ES-I3 (cell line): Measurements from ENCODE around the gene CAMLG.
"Not testable (repeated sequence)": the region's sequence is repeated elsewhere in the genome, so short reads cannot be mapped to it uniquely, and the experiment has no call there.

Source experiments
- H3K36me3 ChIP-seq: 2 replicates; pipeline ENCODE4 v1.6.1; 2013; ENCODE audit warnings: mild to moderate bottlenecking, low read length, control low read depth, moderate library complexity; ENCODE audit not compliant: insufficient read depth
- H3K4me1 ChIP-seq: 2 replicates; pipeline ENCODE4 v1.6.1; 2013; ENCODE audit warnings: mild to moderate bottlenecking, control low read depth, low read length; ENCODE audit not compliant: insufficient read depth
- H3K9ac ChIP-seq: 2 replicates; pipeline ENCODE4 v1.6.1; 2013; ENCODE audit warnings: low read depth, mild to moderate bottlenecking, low read length, moderate library complexity
- H3K9me3 ChIP-seq: 2 replicates; pipeline ENCODE4 v1.6.1; 2013; ENCODE audit warnings: mild to moderate bottlenecking, low read length, moderate library complexity; ENCODE audit not compliant: control insufficient read depth, insufficient read depth

The CAMLG gene

DNA sequence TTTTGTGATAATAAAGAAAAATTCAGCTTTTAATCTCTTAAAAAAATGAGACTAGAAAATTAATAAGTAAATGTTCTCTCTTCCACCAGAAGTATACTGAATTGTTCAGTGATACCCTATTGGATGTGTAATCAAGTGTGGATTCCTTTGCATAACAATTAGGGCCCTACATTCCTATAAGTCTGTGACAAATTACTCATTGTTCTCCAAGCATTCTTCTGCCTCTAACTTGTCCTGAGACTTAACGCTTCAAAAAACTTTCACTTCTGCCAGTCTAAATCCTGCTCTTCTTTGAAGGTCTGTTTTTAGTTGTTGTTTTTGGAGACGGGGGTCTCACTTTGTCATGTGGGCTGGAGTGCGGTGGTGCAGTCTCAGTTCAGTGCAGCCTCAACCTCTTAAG lies 11.1 kb downstream of the CAMLG start:
- Histone ChIP-seq H3K4me1 (peaks cover 10% of the 10 kb centered on the region), H3K36me3 (no peaks in the 10 kb centered on the region), H3K9ac (no peak overlapping the region), H3K9me3 (no peaks in the 10 kb centered on the region)

DNA sequence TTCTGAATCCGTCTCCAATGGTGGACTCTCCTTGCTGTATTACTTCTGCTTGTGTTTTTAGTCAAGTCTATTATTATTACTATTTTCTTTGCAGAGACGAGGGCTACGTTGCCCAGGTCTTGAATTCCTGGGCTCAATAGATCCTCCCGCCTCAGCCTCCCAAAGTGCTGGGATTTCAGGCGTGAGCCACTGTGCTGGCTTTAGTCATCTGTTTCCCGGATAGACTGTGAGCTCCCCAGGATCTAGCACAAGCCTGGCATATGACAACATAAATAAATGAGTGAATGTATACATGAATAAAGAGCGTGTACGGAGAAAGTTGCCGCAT lies 19.8 kb downstream of the CAMLG start:
- peak overlapping the region; percentile 88 for H3K9ac ChIP-seq

DNA sequence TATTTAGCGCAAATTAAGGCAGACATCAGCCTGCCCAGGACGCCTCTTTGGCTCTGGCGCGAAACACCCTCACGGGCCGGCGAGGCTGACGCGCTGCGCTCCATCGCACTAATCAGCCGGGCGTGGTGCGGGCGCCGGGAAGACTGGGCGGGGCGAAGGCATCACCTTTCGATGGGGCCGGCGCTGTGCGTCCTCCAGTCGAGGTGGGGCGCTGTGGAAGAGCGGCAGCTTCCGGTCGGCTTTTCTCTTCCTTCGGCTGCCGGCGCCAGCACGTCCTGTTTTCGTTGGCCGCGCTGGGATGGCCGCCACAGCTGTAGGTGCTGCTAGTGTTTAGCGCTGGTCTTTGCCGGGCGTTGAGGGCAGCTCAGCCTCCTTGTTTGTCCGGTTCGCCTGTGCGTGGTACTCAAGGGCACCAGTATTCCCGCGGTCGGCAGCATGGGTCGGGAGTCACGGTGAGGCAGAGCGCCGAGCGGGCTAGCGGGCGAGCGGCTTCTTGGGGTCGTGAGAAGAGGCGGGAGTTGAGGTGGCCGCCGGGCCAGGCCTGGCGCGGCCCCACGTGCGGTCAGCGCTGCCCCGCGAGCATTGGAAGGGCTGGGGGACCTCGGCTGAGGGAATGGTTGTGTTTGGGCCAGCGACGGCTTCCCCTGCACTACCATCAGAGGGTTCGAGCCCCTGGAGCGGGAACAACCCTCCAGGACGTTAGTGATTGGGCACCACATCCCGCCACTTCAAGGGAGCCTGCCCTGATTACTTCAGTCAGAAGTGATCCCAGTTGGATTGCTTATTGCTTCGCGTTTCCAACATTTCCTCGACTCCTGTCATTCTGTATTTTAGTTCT lies 20.4 kb downstream of the CAMLG start, which contains the start of gene DDX46:
Gene DDX46 (plus strand): TSS at position 276 of the 838 bp plus-strand sequence. CDS start 160 bp downstream, at position 436.
- Histone ChIP-seq H3K9me3 (no peaks in the 10 kb centered on the region), H3K4me1 (peaks cover 7% of the 10 kb centered on the region), H3K36me3 (peaks cover under 1% of the 10 kb centered on the region; the same call in 1 of the 2 replicates), H3K9ac (peak within 1 kb of the TSS; percentile 88)

More for the DNA sequence above, 19.8 kb downstream of the CAMLG start:
- Histone ChIP-seq H3K36me3 (no peaks in the 10 kb centered on the region), H3K4me1 (peaks cover 7% of the 10 kb centered on the region), H3K9me3 (no peaks in the 10 kb centered on the region)

DNA sequence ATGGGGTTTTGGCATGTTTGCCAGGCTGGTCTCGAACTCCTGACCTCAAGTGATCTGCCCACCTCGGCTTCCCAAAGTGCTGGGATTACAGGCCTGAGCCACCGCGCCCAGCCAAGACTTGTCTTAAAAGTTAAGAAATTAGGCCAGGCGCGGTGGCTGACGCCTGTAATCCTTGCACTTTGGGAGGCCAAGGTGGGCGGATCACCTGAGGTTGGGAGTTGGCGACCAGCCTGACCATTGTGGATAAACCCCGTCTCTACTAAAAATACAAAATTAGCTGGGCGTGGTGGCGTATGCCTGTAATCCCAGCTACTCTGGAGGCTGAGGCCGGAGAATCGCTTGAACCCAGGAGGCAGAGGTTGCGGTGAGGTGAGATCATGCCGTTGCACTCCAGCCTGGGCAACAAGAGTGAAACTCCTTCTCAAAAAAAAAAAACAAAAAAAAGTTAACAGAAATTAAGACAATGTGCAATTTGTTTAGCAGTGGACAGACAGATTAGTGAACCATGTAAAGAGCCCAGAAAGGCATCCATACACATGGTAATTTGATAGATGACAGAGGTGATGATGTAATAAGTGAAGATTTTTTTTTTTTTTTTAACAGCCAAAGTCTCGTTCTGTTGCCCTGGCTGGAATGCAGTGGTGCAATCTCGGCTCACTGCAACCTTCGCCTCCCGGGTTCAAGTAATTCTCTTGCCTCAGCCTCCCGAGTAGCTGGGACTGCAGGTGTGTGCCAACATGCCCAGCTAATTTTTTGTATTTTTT lies 29.4 kb downstream of the CAMLG start:
- H3K9ac ChIP-seq, H3K4me1 ChIP-seq, H3K9me3 ChIP-seq: not testable (repeated sequence)
- H3K36me3 ChIP-seq, result peaks cover 22% of the 10 kb centered on the region

DNA sequence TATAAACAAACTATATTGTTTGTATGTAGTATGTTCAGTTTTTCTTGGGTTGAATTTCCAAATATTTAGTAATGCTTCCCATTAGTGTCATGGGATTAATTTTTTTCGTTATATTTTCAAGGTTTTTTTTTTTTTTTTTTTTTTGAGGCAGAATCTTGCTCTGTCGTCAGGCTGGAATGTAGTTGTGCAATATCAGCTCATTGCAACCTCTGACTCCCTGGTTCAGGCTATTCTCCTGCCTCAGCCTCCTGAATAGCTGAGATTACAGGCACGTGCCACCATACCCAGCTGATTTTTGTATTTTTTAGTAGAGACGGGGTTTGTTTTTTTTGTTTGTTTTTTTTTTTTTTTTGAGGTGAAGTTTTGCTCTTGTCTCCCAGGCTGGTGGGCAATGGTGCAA lies 30.9 kb downstream of the CAMLG start:
- Histone ChIP-seq H3K4me1 (no peaks in the 10 kb centered on the region), H3K9ac (no peak overlapping the region), H3K9me3 (no peaks in the 10 kb centered on the region), H3K36me3 (peaks cover 17% of the 10 kb centered on the region)

DNA sequence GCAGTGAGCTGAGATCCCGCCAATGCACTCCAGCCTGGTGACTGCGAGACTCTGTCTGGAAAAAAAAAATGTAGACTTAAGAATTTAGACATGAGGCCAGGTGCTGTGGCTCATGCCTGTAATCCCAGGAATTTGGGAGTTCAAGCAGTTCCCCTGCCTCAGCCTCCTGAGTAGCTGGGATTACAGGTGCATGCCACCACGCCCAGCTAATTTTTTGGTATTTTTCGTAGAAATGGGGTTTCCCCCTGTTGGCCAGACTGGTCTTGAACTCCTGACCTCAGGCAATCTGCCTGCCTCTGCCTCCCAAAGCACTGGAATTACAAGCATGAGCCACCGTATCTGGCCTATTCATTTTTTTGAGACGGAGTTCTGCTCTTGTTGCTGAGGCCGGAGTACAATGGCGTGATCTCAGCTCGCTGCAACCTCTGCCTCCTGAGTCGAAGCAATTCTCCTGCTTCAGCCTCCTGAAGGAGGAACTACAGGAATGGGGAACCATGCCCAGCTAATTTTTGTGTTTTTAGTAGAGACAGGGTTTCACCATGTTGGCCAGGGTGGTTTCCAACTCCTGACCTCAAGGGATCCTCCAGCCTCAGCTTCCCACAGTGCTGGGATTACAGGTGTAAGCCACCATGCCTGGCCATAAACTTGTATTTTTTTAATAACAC lies 34.2 kb downstream of the CAMLG start:
- no peaks in the 10 kb centered on the region for H3K4me1 ChIP-seq
- H3K9me3 ChIP-seq, result no peaks in the 10 kb centered on the region
- peaks cover 7% of the 10 kb centered on the region for H3K36me3 ChIP-seq
- H3K9ac ChIP-seq, result no peak overlapping the region

DNA sequence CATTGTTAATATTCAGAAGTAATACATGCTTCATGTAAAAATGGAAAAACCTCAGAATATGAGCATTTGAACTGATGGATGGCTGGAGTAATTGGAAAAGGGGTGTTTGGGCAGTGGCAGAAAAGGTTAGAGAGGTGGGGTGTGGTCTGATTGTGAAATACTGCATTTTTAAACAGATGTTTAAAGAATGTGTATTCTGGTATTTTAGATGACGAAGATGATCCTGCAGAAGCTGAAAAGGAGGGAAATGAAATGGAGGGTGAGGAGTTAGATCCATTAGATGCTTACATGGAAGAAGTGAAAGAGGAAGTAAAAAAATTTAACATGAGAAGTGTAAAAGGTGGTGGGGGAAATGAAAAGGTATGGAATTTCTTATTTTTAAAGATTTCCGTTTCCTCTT lies 39.0 kb downstream of the CAMLG start:
- Histone ChIP-seq H3K9me3 (no peaks in the 10 kb centered on the region), H3K36me3 (peaks cover 26% of the 10 kb centered on the region), H3K9ac (no peak overlapping the region)

DNA sequence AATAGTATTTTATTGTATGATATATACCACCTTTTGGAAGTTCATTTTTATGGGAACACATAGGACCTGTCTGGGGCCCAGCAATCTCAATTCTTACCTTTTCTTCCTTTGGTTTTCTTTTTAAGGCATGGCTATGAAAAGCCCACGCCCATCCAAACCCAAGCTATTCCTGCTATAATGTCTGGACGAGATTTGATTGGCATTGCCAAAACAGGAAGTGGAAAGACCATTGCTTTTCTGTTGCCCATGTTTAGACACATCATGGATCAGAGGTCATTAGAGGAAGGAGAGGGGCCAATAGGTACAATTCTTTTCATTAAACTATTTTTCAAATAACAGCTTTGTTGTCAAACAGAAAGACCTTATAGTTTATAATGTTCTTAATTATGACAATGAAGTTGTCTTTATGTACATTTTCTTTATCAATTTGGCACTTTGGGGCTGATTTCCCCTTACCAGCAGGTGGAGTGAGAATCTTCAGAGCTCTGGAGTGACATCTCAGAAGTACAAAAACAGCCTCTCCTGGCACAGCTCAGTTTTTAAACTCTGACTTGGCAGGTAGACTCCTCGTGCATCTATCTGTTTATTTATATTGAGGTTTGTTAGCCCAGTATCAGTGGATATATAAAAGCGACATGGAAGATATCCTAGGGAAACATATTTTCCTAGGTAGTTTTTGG lies 46.0 kb downstream of the CAMLG start:
- Histone ChIP-seq H3K9me3 (no peaks in the 10 kb centered on the region), H3K9ac (no peak overlapping the region), H3K36me3 (peaks cover 34% of the 10 kb centered on the region), H3K4me1 (peaks cover 10% of the 10 kb centered on the region)

More for the DNA sequence above, 39.0 kb downstream of the CAMLG start:
- H3K4me1 ChIP-seq, result no peaks in the 10 kb centered on the region

DNA sequence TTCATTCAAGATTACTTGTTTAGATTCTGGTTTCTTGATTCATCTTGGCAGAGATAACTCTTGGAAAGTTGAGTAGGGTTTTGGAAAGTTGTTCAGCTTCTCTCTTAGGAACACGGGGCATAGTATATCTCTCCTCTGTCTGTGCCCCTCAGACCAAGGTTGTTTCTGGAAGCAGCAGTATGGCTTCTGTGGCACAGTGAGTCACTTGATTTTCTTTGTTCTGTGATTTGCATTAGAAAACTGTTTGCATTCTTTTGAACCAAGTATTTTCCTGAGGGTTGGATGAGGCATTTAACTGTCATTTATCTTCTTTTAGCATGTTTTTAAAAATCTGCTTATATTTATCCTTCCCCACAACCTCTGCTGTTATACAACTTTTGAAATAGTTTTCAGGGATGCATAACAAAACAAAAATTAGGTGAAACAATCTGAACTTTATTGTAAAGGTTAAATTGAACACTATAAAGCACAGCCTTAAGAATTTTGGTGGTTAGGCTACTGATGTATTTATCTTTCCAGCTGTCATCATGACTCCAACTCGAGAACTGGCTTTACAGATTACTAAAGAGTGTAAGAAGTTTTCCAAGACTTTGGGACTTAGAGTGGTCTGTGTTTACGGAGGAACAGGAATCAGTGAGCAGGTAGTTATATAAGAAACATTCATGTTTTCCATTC lies 46.7 kb downstream of the CAMLG start:
- H3K9ac ChIP-seq, result no peak overlapping the region
- H3K9me3 ChIP-seq, result no peaks in the 10 kb centered on the region
- peaks cover 36% of the 10 kb centered on the region for H3K36me3 ChIP-seq
- peaks cover 10% of the 10 kb centered on the region for H3K4me1 ChIP-seq

DNA sequence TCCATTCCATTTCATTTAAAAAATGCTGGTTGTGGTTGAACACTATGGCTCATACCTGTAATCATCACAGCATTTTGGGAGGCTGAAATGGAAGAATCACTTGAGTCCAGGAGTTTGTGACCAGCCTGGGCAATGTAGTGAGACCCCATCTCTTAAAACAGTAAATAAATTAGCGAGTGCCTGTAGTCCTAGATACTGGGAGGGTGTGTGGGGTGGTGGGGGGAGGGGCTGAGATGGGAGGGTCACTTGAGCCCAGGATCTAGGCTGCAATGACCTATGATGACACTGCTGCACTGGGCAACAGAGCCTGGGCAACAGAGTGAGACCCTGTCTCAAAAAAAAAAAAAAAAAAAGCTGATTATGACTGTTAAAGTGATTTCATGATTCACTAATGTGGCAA lies 49.3 kb downstream of the CAMLG start:
- Histone ChIP-seq H3K36me3 (peaks cover 24% of the 10 kb centered on the region), H3K9me3 (no peaks in the 10 kb centered on the region), H3K9ac (no peak overlapping the region), H3K4me1 (peaks cover 10% of the 10 kb centered on the region)

DNA sequence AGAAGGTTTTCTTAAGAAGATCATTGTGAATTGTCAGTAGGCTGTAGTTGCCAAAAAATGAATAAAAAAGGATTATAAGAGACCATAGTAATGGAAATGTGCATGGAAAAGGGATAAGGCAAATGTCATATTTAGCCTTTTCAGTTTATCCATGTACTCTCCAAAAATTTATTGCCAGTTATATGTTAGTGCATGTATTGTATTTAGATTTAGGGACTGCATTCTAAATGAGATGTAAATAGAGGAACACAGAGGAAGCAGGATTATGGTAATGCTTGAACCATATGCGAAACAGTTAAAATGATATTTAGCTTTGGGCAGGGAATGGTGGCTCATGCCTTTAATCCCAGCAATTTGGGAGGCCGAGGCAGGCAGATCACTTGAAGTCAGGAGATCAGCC lies 53.2 kb downstream of the CAMLG start:
- Histone ChIP-seq H3K9ac (no peak overlapping the region), H3K36me3 (peaks cover 29% of the 10 kb centered on the region), H3K4me1 (no peaks in the 10 kb centered on the region), H3K9me3 (no peaks in the 10 kb centered on the region)

DNA sequence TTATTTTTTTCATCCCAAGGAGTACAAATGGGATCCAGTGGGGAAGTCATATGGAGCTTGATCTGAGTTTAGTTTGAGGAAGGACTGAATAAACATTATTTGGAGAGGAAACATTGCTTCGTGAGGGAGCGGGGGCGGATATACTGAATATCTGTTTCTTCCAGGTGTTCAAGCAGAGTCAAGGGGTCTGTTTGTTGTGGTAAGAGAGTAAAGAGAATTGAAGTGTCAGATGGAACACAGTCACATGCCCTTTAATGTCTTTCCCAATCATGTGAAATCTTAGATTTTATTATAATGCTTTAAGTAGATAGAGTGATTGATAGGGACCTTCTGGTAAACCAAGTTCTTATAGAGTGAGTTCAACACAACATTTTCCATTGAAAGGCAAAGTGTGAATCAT lies 53.9 kb downstream of the CAMLG start:
- Histone ChIP-seq H3K36me3 (peaks cover 25% of the 10 kb centered on the region), H3K9ac (no peak overlapping the region), H3K9me3 (no peaks in the 10 kb centered on the region), H3K4me1 (no peaks in the 10 kb centered on the region)

DNA sequence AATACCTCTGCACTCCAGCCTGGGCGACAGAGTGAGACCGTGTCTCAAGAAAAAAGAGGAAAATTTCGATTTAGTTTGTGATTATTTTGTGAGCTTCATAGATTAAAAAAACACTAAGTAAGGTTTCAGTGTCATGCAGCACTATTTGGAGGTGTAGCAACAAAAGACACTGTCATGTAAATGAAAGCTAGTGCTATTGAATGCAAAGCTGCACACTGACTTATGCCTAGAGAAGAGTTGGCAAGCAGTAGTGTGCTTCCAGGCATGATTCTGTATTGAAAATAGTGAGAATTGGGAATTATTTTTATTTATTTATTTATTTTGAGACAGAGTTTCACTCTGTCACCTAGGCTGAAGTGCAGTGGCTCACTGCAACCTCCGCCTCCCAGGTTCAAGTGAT lies 54.8 kb downstream of the CAMLG start:
- Histone ChIP-seq H3K36me3 (peaks cover 28% of the 10 kb centered on the region), H3K9ac (no peak overlapping the region), H3K9me3 (no peaks in the 10 kb centered on the region), H3K4me1 (no peaks in the 10 kb centered on the region)

DNA sequence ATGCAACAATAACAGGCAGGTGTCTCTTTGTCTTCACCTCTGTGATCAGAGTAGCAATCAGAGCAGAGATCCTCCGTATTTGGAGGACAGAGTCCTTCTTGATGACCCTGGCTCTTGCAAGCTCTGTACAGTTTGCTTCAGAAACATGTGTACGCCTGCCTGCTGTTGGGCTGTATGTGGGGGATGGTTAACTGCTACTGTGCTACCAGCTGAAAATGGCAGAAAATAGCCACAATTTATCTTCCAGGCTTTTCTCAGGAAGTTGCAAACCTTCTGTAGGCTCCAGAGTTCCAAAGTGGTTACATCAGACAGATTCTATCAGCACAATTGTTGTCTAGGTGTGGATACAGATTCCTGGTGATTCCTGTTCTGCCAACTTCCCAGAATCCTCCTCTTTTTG lies 55.7 kb downstream of the CAMLG start:
- Histone ChIP-seq H3K4me1 (no peaks in the 10 kb centered on the region), H3K9ac (no peak overlapping the region), H3K36me3 (peaks cover 21% of the 10 kb centered on the region), H3K9me3 (no peaks in the 10 kb centered on the region)
